MM.1S (cell line): ENCODE data around the gene PDE2A.

Experiments
- DNase-seq: peaks from one replicate; pipeline ENCODE4 v3.0.0-alpha.2; 2015
- H2AFZ ChIP-seq: fragments of 300-600 bp; sonication (generic); 2 replicates; pipeline ENCODE4 v1.6.0; 2016; ENCODE audit warnings: antibody characterized with exemption, low read length
- H3F3A ChIP-seq: fragments of 300-600 bp; sonication (generic); 2 replicates; pipeline ENCODE4 v1.6.1; 2016; ENCODE audit warnings: mild to moderate bottlenecking, antibody characterized with exemption, low read length, moderate library complexity, mixed read lengths; ENCODE audit not compliant: insufficient read depth
- H3K27ac ChIP-seq: fragments of 300-600 bp; sonication (generic); 2 replicates; pipeline ENCODE4 v1.5.1; 2016; ENCODE audit warnings: mild to moderate bottlenecking, low read length
- H3K27me3 ChIP-seq: fragments of 300-600 bp; sonication (generic); replicated peaks from 2 replicates; pipeline ENCODE4 v1.6.0; 2016; ENCODE audit warnings: low read length; ENCODE audit not compliant: insufficient read depth
- H3K36me3 ChIP-seq: fragments of 300-600 bp; sonication (generic); replicated peaks from 2 replicates; pipeline ENCODE4 v1.6.1; 2016; ENCODE audit warnings: mild to moderate bottlenecking, low read length, mixed read lengths; ENCODE audit not compliant: insufficient read depth
- H3K4me1 ChIP-seq: fragments of 300-600 bp; sonication (generic); 2 replicates; pipeline ENCODE4 v1.6.1; 2016; ENCODE audit warnings: low read length, mixed read lengths
- H3K4me2 ChIP-seq: fragments of 300-600 bp; sonication (generic); 2 replicates; pipeline ENCODE4 v1.6.0; 2016; ENCODE audit warnings: low read depth, low read length
- H3K4me3 ChIP-seq: fragments of 300-600 bp; sonication (generic); 2 replicates; pipeline ENCODE4 v1.5.1; 2016; ENCODE audit warnings: low read length, mixed read lengths
- H3K79me2 ChIP-seq: fragments of 300-600 bp; sonication (generic); 2 replicates; pipeline ENCODE4 v1.6.1; 2016; ENCODE audit warnings: mixed run types, low read length, mixed read lengths
- H3K9ac ChIP-seq: fragments of 300-600 bp; sonication (generic); 2 replicates; pipeline ENCODE4 v1.6.1; 2016; ENCODE audit warnings: low read length, mixed read lengths
- H3K9me2 ChIP-seq: fragments of 300-600 bp; sonication (generic); replicated peaks from 2 replicates; pipeline ENCODE4 v1.6.1; 2016; ENCODE audit warnings: mild to moderate bottlenecking, low read length, mixed read lengths; ENCODE audit not compliant: insufficient read depth
- H3K9me3 ChIP-seq: fragments of 300-600 bp; sonication (generic); replicated peaks from 2 replicates; pipeline ENCODE4 v1.6.1; 2016; ENCODE audit warnings: mild to moderate bottlenecking, low read length, mixed read lengths; ENCODE audit not compliant: insufficient read depth
- H4K20me1 ChIP-seq: fragments of 300-600 bp; sonication (generic); 2 replicates; pipeline ENCODE4 v1.6.1; 2016; ENCODE audit warnings: mild to moderate bottlenecking, low read length, moderate library complexity, mixed read lengths; ENCODE audit not compliant: insufficient read depth
- CTCF ChIP-seq: fragments of 300-600 bp; sonication (generic); IDR thresholded peaks from 2 replicates; pipeline ENCODE4 v1.5.1; 2016; ENCODE audit warnings: antibody characterized with exemption, low read length, mixed read lengths
- EZH2 ChIP-seq: fragments of 300-600 bp; sonication (generic); optimal IDR thresholded peaks from 2 replicates; pipeline ENCODE3; 2017; ENCODE audit warnings: low read depth, mild to moderate bottlenecking, antibody characterized with exemption, low read length, mixed read lengths
- EZH2phosphoT487 ChIP-seq: fragments of 300-600 bp; sonication (generic); IDR thresholded peaks from 2 replicates; pipeline ENCODE4 v1.6.1; 2018; ENCODE audit warnings: antibody characterized with exemption, low read length

Gene PDE2A

GRCh38 chr11:72682238-72682857 lies 8.1 kb upstream of the PDE2A start:
- H3K9me2 ChIP-seq = no peaks in the 10 kb centered on the region
- H3K4me2 ChIP-seq = no peak overlapping the region
- H3K27ac ChIP-seq = no peak overlapping the region
- no peaks in the 10 kb centered on the region for H3K4me1 ChIP-seq
- H3F3A ChIP-seq = no peaks in the 10 kb centered on the region
- H3K27me3 ChIP-seq = peaks cover 12% of the 10 kb centered on the region
- no peaks in the 10 kb centered on the region for H3K79me2 ChIP-seq
- TF ChIP-seq CTCF (no peak), EZH2phosphoT487 (no peak), EZH2 (no peak)
- H3K9ac ChIP-seq = no peak overlapping the region
- H3K4me3 ChIP-seq = no peak overlapping the region
- 0 out of 2 replicates have a peak, but pooled peaks cover 4% of the 10 kb centered on the region for H4K20me1 ChIP-seq
- no peak for DNase-seq
- no peaks in the 10 kb centered on the region for H3K9me3 ChIP-seq
- H3K36me3 ChIP-seq = no peaks in the 10 kb centered on the region
- H2AFZ ChIP-seq = no peak overlapping the region

- Histone ChIP-seq H3K36me3 (no peaks in the 10 kb centered on the region), H3K4me3 (no peak overlapping the region), H4K20me1 (0 out of 2 replicates have a peak, but pooled peaks cover 4% of the 10 kb centered on the region), H3K9ac (no peak overlapping the region), H2AFZ (no peak overlapping the region), H3K27ac (no peak overlapping the region), H3K4me2 (no peak overlapping the region), H3F3A (no peaks in the 10 kb centered on the region), H3K79me2 (no peaks in the 10 kb centered on the region), H3K9me2 (no peaks in the 10 kb centered on the region), H3K27me3 (peaks cover 20% of the 10 kb centered on the region), H3K9me3 (no peaks in the 10 kb centered on the region), H3K4me1 (no peaks in the 10 kb centered on the region)
- DNase-seq = no peak
- TF ChIP-seq EZH2 (no peak), CTCF (no peak), EZH2phosphoT487 (no peak)
These were observed 7.3 kb upstream of the PDE2A start for GRCh38 chr11:72681226-72682153.

- peaks cover 28% of the 10 kb centered on the region for H3K27me3 ChIP-seq
- H3K9ac ChIP-seq = no peak overlapping the region
- 0 out of 2 replicates have a peak, but pooled peaks cover 4% of the 10 kb centered on the region for H4K20me1 ChIP-seq
These were observed 6.5 kb upstream of the PDE2A start for GRCh38 chr11:72680624-72681158.

More at GRCh38 chr11:72680624-72681158, 6.5 kb upstream of the PDE2A start:
- H3F3A ChIP-seq = no peaks in the 10 kb centered on the region
- H3K79me2 ChIP-seq = no peaks in the 10 kb centered on the region
- no peaks in the 10 kb centered on the region for H3K4me1 ChIP-seq
- no peaks in the 10 kb centered on the region for H3K36me3 ChIP-seq
- no peak overlapping the region for H3K4me2 ChIP-seq
- no peak overlapping the region for H2AFZ ChIP-seq
- TF ChIP-seq EZH2 (no peak), CTCF (no peak), EZH2phosphoT487 (no peak)
- no peaks in the 10 kb centered on the region for H3K9me3 ChIP-seq
- H3K4me3 ChIP-seq = no peak overlapping the region
- no peak for DNase-seq
- H3K9me2 ChIP-seq = no peaks in the 10 kb centered on the region
- no peak overlapping the region for H3K27ac ChIP-seq
